GM10266 (cell line): ENCODE measurements around the gene SLC6A13.

Experiments used
- DNase-seq: peaks from one replicate; pipeline ENCODE4 v3.0.0; 2012; ENCODE audit errors: extremely low spot score
- CTCF ChIP-seq: IDR thresholded peaks from 2 replicates; pipeline ENCODE4 v1.5.1; 2012; ENCODE audit warnings: mild to moderate bottlenecking, low read depth; ENCODE audit not compliant: control insufficient read depth, insufficient read depth; ENCODE audit errors: missing control alignments

The SLC6A13 gene

GRCh38 chr12:233615-233968 lies 29.0 kb downstream of the SLC6A13 start:
- no peak for TF ChIP-seq CTCF
- no peak for DNase-seq

DNA sequence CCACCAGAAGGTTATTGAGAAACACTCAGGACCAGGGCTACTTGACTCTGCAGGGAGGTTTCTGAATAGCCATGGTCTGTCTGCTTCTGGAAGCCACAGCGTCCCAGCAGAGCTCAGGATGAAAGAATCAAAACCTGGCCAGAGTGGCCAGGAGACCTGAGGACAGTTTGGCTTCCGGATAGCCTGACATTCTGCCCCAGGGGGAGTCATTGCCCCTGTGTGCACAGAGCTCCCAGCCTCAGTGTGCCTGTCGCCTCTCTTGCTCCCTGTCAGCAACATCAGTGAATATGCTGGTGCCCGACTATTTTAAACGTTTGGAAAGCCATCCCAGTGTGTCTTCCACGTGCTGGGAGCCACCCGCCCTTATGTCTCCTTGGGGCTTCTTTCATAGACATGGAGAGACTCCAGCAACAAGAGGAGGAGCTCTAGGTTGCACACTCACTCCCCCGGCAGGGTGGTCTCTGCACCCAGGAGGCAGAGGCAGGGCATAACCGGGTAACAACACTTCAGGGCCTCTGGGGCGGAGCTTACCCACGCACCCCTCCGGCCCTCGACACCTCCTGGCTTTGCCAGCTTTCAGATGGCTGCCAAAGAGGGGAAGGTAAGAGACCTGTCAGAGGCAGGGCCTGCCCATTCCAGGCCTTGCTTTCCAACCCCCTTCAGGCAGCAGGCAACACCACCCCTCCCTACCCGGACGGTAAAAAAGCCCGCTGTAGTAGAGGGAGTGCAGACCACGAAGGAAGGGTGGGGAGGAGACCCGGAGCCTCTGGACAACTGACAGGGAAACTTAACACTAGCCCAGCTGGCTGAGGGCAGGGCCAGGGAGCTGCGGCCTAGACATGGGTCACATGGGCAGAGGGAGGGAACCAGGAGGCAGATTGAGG lies 29.7 kb downstream of the SLC6A13 start:
- TF ChIP-seq CTCF, result no peak
- no peak for DNase-seq

- DNase-seq, result no peak
- no peak for TF ChIP-seq CTCF
Observed at GRCh38 chr12:230925-231671, 31.5 kb downstream of the SLC6A13 start.

DNA sequence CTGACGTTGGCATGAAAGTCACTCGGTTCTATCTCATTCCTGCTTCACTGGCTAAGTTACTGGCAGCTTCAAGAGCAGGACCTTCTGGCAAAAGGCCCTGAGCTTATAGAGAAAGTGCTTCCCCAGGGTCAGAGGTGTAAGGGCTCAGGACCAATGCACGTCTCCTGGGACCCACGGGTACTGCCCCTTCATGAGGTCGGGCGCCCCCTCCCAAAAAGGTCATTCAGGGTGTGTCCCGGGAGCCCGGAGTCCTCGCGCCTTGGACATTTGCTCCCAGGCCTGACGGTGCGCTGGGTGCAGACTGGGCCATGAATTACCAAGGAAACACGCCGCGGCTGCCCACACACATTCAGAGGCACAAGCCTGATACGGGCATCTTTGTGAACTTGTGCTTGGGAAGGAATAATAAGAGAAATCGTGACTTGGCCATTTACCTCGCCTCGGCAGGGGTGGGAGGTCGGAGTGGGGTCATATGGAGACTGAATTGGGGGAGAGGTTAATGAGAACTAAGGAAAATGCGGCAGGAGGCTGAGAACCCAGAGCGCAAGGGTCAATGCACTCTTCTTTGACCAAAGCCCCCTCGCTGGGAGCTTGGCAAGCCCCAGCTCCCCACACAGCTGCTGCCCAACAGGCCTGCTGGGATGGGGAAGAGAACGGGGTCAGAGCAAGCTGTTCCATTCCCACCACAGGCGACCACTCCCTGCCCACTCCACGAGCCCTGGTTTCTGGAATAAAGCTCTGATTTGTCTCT lies 33.0 kb downstream of the SLC6A13 start:
- TF ChIP-seq CTCF, result no peak
- DNase-seq, result no peak

GRCh38 chr12:228846-229200 lies 33.8 kb downstream of the SLC6A13 start:
- DNase-seq, result no peak
- TF ChIP-seq CTCF, result no peak

GRCh38 chr12:227923-228845 lies 34.5 kb downstream of the SLC6A13 start:
- no peak for TF ChIP-seq CTCF
- no peak for DNase-seq
